Common myeloid progenitor, CD34-positive (primary cell): Measurements from ENCODE around the gene PRR19.

Experiments
- CTCF ChIA-PET: fragments of 350-600 bp; sonication (Branson Sonifier 250); formaldehyde crosslinking; loops from one replicate; lab custom pipeline; 2021; ENCODE audit warnings: antibody characterized with exemption; lab: Charles Lee
- POLR2A ChIA-PET: fragments of 350-600 bp; sonication (Branson Sonifier 250); formaldehyde crosslinking; loops from one replicate; lab custom pipeline; 2021; ENCODE audit warnings: antibody characterized with exemption; lab: Charles Lee
- DNase-seq, 3 donors: peaks; one replicate each; pipeline versions ENCODE4 v3.0.0 to v3.0.0-alpha.2; 2013
- H3K27ac ChIP-seq, 2 experiments: 1 replicate in 1 of 2; 2 replicates in 1 of 2; pipeline ENCODE4 v1.7.0; 2013; ENCODE audit warnings: inconsistent platforms in 2 of 2, low read length in 2 of 2, mild to moderate bottlenecking in 2 of 2, low read depth in 1 of 2, moderate library complexity in 1 of 2; ENCODE audit not compliant: severe bottlenecking in 2 of 2, insufficient read depth in 1 of 2, poor library complexity in 1 of 2
- H3K27me3 ChIP-seq, 5 experiments: replicated peaks in 2 of 5; 1 replicate in 3 of 5; 2 replicates in 2 of 5; pipeline versions ENCODE4 v1.6.1 to v1.7.0; 2013; ENCODE audit warnings: low read length in 4 of 5, mild to moderate bottlenecking in 2 of 5, moderate library complexity in 2 of 5, inconsistent platforms in 1 of 5; ENCODE audit not compliant: insufficient read depth in 5 of 5, control insufficient read depth in 4 of 5
- H3K36me3 ChIP-seq, 4 experiments: 1 replicate in 2 of 4; 2 replicates in 2 of 4; pipeline versions ENCODE4 v1.6.1 to v1.7.0; 2013; ENCODE audit warnings: low read length in 3 of 4, control low read depth in 1 of 4, mild to moderate bottlenecking in 1 of 4; ENCODE audit not compliant: control insufficient read depth in 4 of 4, insufficient read depth in 4 of 4
- H3K4me1 ChIP-seq, 4 experiments: 1 replicate in 3 of 4; 2 replicates in 1 of 4; pipeline versions ENCODE4 v1.6.1 to v1.7.1; 2013; ENCODE audit warnings: low read length in 3 of 4, mild to moderate bottlenecking in 3 of 4, control low read depth in 1 of 4, inconsistent platforms in 1 of 4, moderate library complexity in 1 of 4; ENCODE audit not compliant: control insufficient read depth in 4 of 4, insufficient read depth in 4 of 4; ENCODE audit errors: control extremely low read depth in 1 of 4
- H3K4me3 ChIP-seq, 7 experiments: 1 replicate in 4 of 7; 2 replicates in 3 of 7; pipeline versions ENCODE4 v1.5.1 to v1.7.0; 2013; ENCODE audit warnings: mild to moderate bottlenecking in 7 of 7, low read length in 6 of 7, moderate library complexity in 6 of 7, inconsistent platforms in 2 of 7, low read depth in 2 of 7, control low read depth in 1 of 7; ENCODE audit not compliant: insufficient read depth in 4 of 7, control insufficient read depth in 1 of 7; ENCODE audit errors: extremely low read depth in 1 of 7
- H3K9me3 ChIP-seq, 5 experiments: 1 replicate in 4 of 5; 2 replicates in 1 of 5; pipeline versions ENCODE4 v1.6.1 to v1.7.1; 2013; ENCODE audit warnings: low read length in 4 of 5, mild to moderate bottlenecking in 2 of 5, inconsistent platforms in 1 of 5, low read depth in 1 of 5, moderate library complexity in 1 of 5; ENCODE audit not compliant: control insufficient read depth in 4 of 5, insufficient read depth in 2 of 5; ENCODE audit errors: control extremely low read depth in 1 of 5
- WGBS: methylation state at CpG from one replicate; pipeline ENCODE4 v1.1.5; 2013; ENCODE audit not compliant: insufficient coverage; 5-methylcytosine and 5-hydroxymethylcytosine counted together

PRR19 gene

DNA sequence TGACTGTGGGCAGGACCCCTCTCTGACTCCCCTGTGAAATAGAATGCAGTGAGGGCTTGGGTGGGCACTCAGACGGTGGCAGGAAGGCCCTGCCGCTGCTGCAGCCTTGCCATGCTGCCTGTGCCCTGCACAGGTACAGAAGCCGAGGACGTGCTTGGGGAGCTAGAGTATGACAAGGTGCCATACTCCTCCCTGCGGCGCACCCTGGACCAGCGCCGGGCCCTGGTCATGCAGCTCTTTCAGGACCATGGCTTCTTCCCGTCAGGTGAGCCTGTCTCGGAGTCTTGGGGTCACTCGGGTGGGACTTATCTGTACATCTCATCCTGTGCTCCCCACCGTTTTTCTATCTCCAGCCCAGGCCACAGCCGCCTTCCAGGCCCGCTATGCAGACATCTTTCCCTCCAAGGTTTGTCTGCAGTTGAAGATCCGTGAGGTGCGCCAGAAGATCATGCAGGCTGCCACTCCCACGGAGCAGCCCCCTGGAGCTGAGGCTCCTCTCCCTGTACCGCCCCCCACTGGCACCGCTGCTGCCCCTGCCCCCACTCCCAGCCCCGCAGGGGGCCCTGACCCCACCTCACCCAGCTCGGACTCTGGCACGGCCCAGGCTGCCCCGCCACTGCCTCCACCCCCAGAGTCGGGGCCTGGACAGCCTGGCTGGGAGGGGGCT lies 7.3 kb upstream of the PRR19 start:
- ChIA-PET CTCF (interaction anchor here (0.6 to 6.2 kb wide), 7 partner anchors 43 to 193 kb away, joined by 3 to 30 read pairs (median 3); no protein-coding TSS in a partner anchor), POLR2A (interaction anchor here (1.0 to 1.3 kb wide), 2 partner anchors 52 to 162 kb away, joined by 3 to 4 read pairs; partner anchors contain the start of gene POU2F2)
- no peaks in the 10 kb centered on the region for H3K27me3 ChIP-seq
- WGBS: 90% methylated on average over 20 of the region's 24 CpGs
- DNase-seq: no peak
- no peaks in the 10 kb centered on the region for H3K9me3 ChIP-seq
- no peaks in the 10 kb centered on the region for H3K4me1 ChIP-seq
- H3K36me3 ChIP-seq: peaks cover 13 to 76% (median 50%) of the 10 kb centered on the region in 4 experiments
- no peak overlapping the region for H3K4me3 ChIP-seq
- H3K27ac ChIP-seq: no peak overlapping the region

DNA sequence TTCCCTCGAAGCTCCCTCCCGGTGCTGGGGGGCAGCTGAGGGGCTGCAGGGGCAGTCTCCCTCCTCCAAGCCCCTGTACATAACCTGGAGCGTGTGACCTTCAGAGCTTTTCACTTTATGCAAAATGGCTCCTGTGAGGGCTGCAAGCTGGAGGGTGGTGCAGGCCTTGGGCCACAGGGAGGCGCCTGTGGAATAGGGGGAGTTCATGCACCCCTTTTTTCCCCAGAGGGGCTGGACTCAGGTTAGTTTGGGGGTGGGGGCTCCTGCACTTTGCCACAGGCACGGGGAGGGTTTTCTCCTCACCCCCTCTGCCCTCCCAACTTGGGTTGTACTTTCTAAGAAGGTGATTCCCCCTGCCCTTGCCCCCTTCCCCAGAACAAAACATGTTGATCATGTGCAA lies 6.6 kb upstream of the PRR19 start:
- POLR2A ChIA-PET: interaction anchor here (1.3 kb wide), 1 partner anchor 163 kb away, joined by 4 read pairs; the partner anchor contains the start of gene POU2F2
- H3K27me3 ChIP-seq: no peaks in the 10 kb centered on the region
- H3K36me3 ChIP-seq: peaks cover 13 to 72% (median 47%) of the 10 kb centered on the region in 4 experiments
- no peak overlapping the region for H3K4me3 ChIP-seq
- WGBS: 80% methylated on average over 3 of the region's 5 CpGs
- no peak for DNase-seq
- H3K9me3 ChIP-seq: no peaks in the 10 kb centered on the region
- H3K4me1 ChIP-seq: no peaks in the 10 kb centered on the region
- no peak overlapping the region for H3K27ac ChIP-seq
- CTCF ChIA-PET: interaction anchor here (0.6 to 6.2 kb wide), 10 partner anchors 16 to 193 kb away, joined by 3 to 30 read pairs (median 4); no protein-coding TSS in a partner anchor

DNA sequence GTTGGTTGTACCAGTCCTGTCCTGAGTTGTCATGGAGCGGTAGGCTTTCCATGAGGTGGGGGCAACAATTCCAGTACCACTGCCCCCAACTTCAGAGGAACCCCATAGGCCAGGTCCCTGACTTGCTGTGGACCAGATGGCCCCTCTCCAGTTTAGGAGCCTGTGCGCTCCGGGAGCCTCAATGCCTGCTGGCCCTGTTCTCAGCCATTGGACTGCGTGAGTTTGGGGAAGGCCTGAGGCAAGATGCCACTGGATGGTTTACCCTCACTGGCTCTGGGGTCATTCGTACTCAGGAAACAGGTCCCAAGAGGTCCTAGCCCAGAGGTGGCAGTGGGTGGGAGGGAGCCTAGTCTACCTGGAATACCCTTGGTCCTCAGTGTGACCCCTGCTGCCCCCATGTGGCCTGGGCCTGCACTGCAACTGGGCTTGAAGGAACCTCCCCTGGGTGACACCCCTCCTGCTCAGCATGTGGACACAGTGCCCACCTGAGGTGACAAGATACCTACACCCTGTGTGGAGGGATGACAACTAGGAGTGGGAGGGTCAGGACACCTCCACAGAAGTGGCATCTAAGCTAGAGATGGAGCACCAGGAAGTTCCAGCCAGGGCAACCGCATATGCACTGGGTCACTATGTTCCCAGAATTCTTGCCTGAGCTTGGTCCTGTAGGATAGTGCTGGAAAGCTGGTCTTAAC lies 6.0 kb upstream of the PRR19 start:
- no peaks in the 10 kb centered on the region for H3K4me1 ChIP-seq
- ChIA-PET POLR2A (interaction anchor here (1.3 kb wide), 1 partner anchor 164 kb away, joined by 4 read pairs; the partner anchor contains the start of gene POU2F2), CTCF (interaction anchor here (0.5 to 6.2 kb wide), 21 partner anchors 10 to 194 kb away, joined by 3 to 30 read pairs (median 3); no protein-coding TSS in a partner anchor)
- H3K4me3 ChIP-seq: no peak overlapping the region
- WGBS: 84% methylated on average over 6 of the region's 6 CpGs
- H3K36me3 ChIP-seq: peaks cover 13 to 65% (median 41%) of the 10 kb centered on the region in 4 experiments
- DNase-seq: peak; percentile 64 to 80 (median 71)
- H3K27ac ChIP-seq: no peak overlapping the region
- H3K27me3 ChIP-seq: no peaks in the 10 kb centered on the region
- no peaks in the 10 kb centered on the region for H3K9me3 ChIP-seq

DNA sequence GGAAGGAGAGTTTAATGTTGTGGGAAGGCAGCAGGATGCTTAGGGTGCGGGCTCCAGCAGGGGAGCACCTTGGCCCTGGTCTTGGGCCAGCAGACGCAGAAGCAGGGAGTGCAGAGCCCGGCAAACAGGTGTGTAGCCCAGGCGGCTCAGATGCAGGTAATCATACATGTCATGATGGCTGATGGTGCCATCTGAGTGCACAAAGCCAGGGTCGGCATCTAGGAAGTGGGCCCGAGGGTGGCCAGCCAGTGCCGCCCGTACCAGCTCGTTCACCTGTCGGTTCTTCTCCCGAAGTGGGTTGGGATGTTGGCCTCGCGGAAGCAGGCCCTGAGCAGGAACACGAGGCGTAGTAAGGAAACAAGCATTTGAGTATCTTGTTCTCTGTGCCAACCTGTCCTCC lies 4.9 kb upstream of the PRR19 start:
- peaks cover 4 to 10% (median 7%) of the 10 kb centered on the region in 4 experiments for H3K4me1 ChIP-seq
- no peak for DNase-seq
- CTCF ChIA-PET: interaction anchor here (0.8 to 6.2 kb wide), 10 partner anchors 8 to 188 kb away, joined by 3 to 30 read pairs (median 6); no protein-coding TSS in a partner anchor
- POLR2A ChIA-PET: no interaction called here
- no peak overlapping the region for H3K4me3 ChIP-seq
- no peaks in the 10 kb centered on the region for H3K27me3 ChIP-seq
- H3K36me3 ChIP-seq: peaks cover 11 to 55% (median 36%) of the 10 kb centered on the region in 4 experiments
- no peaks in the 10 kb centered on the region for H3K9me3 ChIP-seq
- H3K27ac ChIP-seq: no peak overlapping the region
- 96% methylated on average over 13 of the region's 15 CpGs for WGBS

DNA sequence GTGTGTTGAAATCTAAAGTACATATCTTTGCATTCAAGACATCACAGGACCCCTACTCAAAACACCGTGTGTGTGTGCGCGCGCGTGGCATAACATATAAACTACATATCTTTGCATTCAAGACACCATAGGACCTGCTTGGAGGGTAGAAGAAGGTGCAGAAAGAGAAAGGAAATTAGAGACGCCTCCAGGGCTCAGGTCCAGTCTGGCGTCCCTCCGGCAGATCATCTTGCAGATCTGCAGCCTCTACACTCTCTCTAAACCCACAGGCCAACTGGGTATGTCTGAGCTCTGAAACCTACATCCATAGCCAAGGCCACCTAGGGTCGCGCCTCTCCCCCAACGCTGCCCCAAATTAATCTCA lies 1.2 kb downstream of the PRR19 start:
- H3K4me3 ChIP-seq: peak overlapping the region in 4 of 7 experiments; percentile 38 to 93 (median 79)
- H3K9me3 ChIP-seq: no peaks in the 10 kb centered on the region
- CTCF ChIA-PET: interaction anchor here (0.8 kb wide), 1 partner anchor 13 kb away, joined by 4 read pairs; no protein-coding TSS in a partner anchor
- H3K27ac ChIP-seq: peak overlapping the region in 1 of 2 experiments; percentile 49
- POLR2A ChIA-PET: interaction anchor here (0.6 kb wide), 1 partner anchor 60 kb away, joined by 4 read pairs; no protein-coding TSS in a partner anchor
- WGBS: 88% methylated on average over 5 of the region's 11 CpGs
- peaks cover 0 to 10% (median 2%) of the 10 kb centered on the region in 4 experiments for H3K36me3 ChIP-seq
- H3K4me1 ChIP-seq: peaks cover 4 to 21% (median 18%) of the 10 kb centered on the region in 4 experiments
- DNase-seq: no peak
- no peaks in the 10 kb centered on the region for H3K27me3 ChIP-seq

DNA sequence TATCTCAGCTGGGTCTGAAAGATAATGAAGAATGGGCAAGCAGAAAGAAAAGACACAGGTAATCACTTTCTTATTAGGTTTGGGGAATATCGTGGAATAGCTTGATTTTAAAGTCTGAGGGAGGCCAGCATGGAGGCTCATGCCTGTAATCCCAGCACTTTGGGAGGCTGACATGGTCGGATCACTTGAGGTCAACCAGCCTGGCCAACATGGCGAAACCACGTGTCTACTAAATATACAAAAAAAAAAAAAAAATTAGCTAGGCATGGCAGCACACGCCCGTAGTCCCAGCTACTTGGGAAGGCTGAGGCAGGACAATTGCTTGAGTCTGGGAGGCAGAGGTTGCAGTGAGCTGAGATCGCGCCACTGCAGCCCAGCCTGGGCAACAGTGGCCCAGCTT lies 1.9 kb downstream of the PRR19 start:
- Histone ChIP-seq H3K4me1 (peaks cover 4 to 21% (median 18%) of the 10 kb centered on the region in 4 experiments), H3K4me3 (no peak overlapping the region), H3K27me3 (no peaks in the 10 kb centered on the region), H3K27ac (no peak overlapping the region), H3K9me3 (no peaks in the 10 kb centered on the region), H3K36me3 (peaks cover 0 to 8% (median 2%) of the 10 kb centered on the region in 4 experiments)
- WGBS: 100% methylated on average over 2 of the region's 8 CpGs
- ChIA-PET CTCF (interaction anchor here (0.8 to 0.9 kb wide), 2 partner anchors 14 to 195 kb away, joined by 3 to 4 read pairs; no protein-coding TSS in a partner anchor), POLR2A (interaction anchor here (0.6 kb wide), 1 partner anchor 61 kb away, joined by 4 read pairs; no protein-coding TSS in a partner anchor)
- DNase-seq: no peak
